Activated naive CD8-positive, alpha-beta T cell (primary cell): ENCODE results near the gene SULT1C4.
"Not testable (repeated sequence)": the region's sequence is repeated elsewhere in the genome, so short reads cannot be mapped to it uniquely, and the experiment has no call there.

Experiments
- H3K27ac Mint-ChIP-seq: one replicate; pipeline ENCODE4 v1.8.0; 2021; ENCODE audit warnings: mixed read lengths
- H3K27me3 Mint-ChIP-seq: one replicate; pipeline ENCODE4 v1.8.0; 2021; ENCODE audit warnings: mixed read lengths
- H3K36me3 Mint-ChIP-seq: one replicate; pipeline ENCODE4 v1.8.0; 2021; ENCODE audit warnings: mixed read lengths
- H3K4me1 Mint-ChIP-seq: one replicate; pipeline ENCODE4 v1.8.0; 2021; ENCODE audit warnings: low read depth, mixed read lengths
- H3K4me3 Mint-ChIP-seq: one replicate; pipeline ENCODE4 v1.8.0; 2021; ENCODE audit warnings: mild to moderate bottlenecking, mixed read lengths
- H3K9me3 Mint-ChIP-seq: one replicate; pipeline ENCODE4 v1.8.0; 2021; ENCODE audit warnings: low read depth, mixed read lengths

SULT1C4 gene

DNA sequence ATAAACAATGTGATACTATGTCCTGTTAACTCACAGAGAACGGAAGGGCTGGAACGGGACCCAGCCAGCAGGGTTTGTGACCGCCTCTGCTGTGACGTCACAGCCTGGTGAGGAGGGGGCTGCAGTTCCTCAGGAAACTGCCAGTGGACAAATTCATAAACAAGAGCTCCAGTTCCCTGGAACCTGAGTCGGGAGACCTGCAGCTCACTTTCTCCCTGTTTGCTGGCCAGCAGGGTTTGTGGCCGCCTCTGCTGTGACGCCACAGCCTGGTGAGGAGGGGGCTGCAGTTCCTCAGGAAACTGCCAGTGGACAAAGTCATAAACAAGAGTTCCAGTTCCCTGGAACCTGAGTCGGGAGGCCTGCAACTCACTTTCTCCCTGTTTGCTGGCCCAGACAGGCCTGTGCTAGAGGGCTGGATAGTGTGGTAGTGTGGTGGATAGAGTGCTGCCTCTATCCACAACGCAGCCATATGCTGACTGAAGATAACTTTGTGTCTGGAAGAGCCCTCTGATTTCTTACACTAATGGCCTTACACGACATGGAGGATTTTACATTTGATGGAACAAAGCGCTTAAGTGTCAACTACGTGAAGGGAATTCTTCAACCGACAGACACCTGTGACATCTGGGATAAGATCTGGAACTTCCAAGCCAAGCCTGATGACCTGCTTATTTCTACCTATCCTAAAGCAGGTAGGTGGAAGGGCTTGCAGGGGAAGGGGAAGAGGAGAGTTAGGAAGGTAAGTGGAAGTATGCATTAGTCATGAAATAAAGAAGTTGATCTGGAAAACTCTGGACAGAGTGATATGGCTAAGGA is at the start of gene SULT1C4:
Gene SULT1C4, plus strand, starts transcription at position 140 of the 816 bp plus-strand sequence. Its CDS starts 384 bp downstream, at position 524.
- Mint-ChIP-seq H3K27me3 (peaks cover 6% of the 10 kb centered on the region), H3K36me3 (peaks cover 2% of the 10 kb centered on the region), H3K27ac (no peak within 1 kb of the TSS), H3K4me3 (no peak within 1 kb of the TSS), H3K4me1 (no peaks in the 10 kb centered on the region), H3K9me3 (no peaks in the 10 kb centered on the region)

DNA sequence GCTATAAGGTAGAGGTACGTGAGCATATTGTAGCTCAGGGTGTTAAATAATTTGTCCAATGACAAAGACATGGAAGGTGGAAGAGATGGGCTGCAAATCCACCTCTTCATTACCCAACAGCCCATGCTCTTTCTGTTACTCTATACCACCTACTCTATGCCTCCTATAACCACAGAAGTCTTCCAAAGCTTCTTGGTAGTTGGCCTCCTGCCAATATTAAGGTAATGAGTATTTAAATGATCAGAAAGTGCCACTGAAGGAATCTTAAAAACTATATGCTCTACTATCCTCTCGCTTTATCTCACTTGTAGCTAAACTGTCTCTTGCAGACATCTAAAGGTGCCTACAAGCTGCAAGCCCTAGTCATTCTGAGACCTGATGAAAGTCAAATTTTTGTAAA is 48.0 kb upstream of the SULT1C4 start:
- Mint-ChIP-seq H3K9me3 (no peaks in the 10 kb centered on the region), H3K4me1 (no peaks in the 10 kb centered on the region), H3K36me3 (no peaks in the 10 kb centered on the region), H3K4me3 (no peak overlapping the region), H3K27ac (no peak overlapping the region), H3K27me3 (peaks cover 5% of the 10 kb centered on the region)

DNA sequence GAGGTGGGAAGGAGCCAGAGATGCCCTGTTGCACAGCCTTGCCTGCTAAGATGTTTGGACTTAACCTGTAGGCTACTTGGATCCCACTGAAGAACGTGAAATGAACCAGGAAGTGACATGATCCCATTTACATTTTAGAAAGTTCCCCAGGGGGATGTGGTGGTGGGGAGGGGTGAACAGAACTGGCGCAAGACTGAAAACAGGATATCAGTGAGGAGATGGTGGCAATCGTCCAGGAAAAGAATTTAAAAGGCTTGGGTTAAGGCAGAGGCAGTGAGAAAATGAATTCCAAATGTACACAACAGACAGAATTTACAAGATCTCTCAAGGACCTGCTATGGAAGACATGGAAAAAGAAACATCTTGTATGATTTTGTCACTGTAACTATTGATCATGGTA is 46.8 kb upstream of the SULT1C4 start:
- Mint-ChIP-seq H3K27me3 (peaks cover 9% of the 10 kb centered on the region), H3K4me1 (no peaks in the 10 kb centered on the region), H3K4me3 (no peak overlapping the region), H3K27ac (no peak overlapping the region), H3K9me3 (no peaks in the 10 kb centered on the region), H3K36me3 (no peaks in the 10 kb centered on the region)

DNA sequence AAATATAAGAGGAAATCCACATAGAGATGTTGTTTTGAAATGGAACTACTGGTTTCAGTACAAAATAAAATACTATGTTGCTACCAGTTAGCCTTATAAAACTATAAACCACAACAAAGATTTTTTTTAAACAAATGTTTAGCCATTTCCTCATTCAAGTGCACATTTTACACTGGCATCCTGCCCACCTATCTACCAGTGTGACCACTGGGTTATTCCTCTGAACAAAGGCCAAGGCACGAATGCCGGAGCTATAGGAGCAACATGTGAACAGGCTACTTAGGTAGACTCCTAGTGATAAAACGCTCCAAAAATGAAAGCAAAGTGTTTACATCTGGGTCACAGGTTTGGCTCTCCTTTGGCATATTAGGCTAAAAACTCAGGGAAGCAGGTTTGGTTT is 31.8 kb upstream of the SULT1C4 start:
- Mint-ChIP-seq H3K36me3 (no peaks in the 10 kb centered on the region), H3K27ac (no peak overlapping the region), H3K27me3 (peaks cover 6% of the 10 kb centered on the region), H3K4me3 (no peak overlapping the region), H3K4me1 (no peaks in the 10 kb centered on the region), H3K9me3 (no peaks in the 10 kb centered on the region)

DNA sequence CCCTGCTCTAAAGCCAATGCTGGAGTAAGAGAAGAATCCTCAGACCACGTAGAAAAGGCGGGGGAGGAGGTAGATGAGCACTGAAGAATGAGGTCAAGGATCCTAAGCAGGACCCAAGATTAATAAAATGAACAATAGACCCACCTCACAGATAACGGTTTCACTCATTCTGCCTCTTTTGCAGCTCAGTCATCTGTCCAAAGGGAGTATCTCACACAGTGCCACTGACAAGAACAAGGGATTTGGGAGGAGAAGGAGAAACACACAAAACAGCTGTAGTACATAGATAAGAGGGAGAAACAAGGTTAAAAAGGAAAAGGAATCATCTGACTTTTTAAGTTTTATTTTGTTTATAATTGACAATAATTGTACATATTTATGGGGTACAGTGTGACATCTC is 30.9 kb upstream of the SULT1C4 start:
- H3K4me1 Mint-ChIP-seq: no peaks in the 10 kb centered on the region
- H3K9me3 Mint-ChIP-seq: no peaks in the 10 kb centered on the region
- no peak overlapping the region for H3K4me3 Mint-ChIP-seq
- peaks cover 6% of the 10 kb centered on the region for H3K27me3 Mint-ChIP-seq
- H3K27ac Mint-ChIP-seq: no peak overlapping the region
- H3K36me3 Mint-ChIP-seq: no peaks in the 10 kb centered on the region

DNA sequence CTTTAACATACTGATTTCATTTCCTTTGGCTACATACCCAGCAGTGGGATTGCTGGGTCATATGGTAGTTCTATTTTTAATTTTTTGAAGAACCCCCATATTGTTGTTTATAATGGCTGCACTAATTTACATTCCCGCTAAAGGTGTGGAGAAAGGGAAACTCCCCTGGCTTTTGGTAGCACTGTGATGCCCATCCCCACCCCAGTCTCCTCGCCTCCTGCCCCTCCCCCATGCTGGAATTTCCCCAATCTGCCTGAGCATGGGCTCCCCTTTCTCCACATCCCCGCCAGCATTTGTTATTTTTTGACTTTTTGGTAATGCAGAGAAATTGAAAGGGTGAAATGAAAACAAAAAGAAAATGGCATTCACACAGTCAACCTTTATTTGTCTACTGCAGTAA is 30.0 kb upstream of the SULT1C4 start:
- Mint-ChIP-seq H3K27me3 (peaks cover 6% of the 10 kb centered on the region), H3K9me3 (no peaks in the 10 kb centered on the region), H3K4me3 (no peak overlapping the region), H3K27ac (no peak overlapping the region), H3K4me1 (no peaks in the 10 kb centered on the region), H3K36me3 (no peaks in the 10 kb centered on the region)

DNA sequence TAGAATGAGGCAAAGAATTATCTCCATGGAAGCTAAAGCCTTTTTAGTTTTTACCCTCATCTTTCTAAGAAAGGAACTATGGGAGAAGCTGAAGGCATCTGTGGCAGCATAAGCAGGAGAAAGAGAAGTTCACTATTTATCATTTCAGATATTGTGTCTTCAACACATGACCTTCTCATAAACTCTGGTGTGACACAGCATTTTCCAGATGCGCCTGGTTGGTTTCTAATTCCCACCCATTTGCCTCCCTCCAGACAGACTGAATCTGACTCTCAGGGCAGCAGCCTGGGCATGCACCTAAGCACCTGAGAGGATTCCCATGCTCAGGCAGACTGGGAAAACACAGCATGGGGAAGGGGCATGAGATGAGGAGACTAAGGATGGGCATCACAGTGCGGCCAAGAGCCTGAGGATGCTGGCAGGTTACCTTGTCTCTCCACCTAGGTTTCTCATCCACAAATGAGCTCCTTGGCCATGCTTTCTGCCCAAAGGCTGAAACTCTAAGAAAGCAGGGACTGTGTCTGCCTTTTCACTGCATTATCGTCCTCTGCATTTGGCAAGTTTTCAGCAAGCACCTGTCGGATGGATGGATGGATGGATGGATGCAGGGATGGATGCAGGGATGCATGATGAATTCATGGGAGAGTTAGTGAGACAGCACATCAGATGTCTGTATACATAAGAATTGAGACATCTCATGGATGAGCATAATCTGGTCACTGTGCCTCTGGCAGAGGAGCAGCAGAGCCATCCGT is 28.8 kb upstream of the SULT1C4 start:
- Mint-ChIP-seq H3K36me3 (no peaks in the 10 kb centered on the region), H3K27me3 (peaks cover 4% of the 10 kb centered on the region), H3K4me1 (no peaks in the 10 kb centered on the region), H3K27ac (no peak overlapping the region), H3K9me3 (no peaks in the 10 kb centered on the region), H3K4me3 (no peak overlapping the region)

DNA sequence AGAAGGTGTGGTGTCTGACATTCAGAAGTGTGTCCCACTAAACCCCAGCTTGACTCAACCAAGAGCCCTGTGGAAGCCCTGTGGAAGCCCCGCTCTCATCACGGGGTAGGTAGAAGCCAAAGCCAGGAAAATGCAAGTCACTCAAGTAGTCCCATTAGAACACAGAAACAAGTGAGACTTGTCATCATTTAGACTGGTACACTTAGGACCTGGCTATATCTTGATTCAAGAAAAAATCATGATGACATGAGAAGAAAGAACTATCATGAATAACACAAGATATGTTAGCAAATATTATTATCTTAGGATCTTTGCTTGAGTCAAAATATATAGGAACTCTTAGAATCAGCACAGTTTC is 28.2 kb upstream of the SULT1C4 start:
- no peaks in the 10 kb centered on the region for H3K9me3 Mint-ChIP-seq
- H3K27me3 Mint-ChIP-seq: peaks cover 4% of the 10 kb centered on the region
- H3K4me3 Mint-ChIP-seq: no peak overlapping the region
- no peaks in the 10 kb centered on the region for H3K4me1 Mint-ChIP-seq
- no peaks in the 10 kb centered on the region for H3K36me3 Mint-ChIP-seq
- H3K27ac Mint-ChIP-seq: no peak overlapping the region

DNA sequence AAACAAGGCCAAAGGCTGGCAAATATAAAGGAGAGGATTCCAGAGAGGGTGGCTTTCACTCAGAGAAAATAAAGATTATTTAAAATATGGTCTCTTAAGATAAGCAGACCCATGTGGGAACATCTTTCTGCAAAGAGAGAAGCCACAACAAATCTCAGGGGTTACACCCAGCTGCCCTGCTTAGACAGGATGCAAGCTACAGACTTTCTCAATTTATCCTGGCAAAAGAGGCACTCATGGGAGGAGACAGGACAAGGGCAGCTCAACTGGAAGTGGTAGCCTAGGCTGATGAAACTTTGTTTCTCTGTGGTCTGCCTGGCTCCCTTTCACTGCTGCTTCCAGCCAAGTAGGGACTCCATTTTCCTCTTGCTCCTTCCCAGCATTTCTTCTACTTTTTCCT is 25.9 kb upstream of the SULT1C4 start:
- Mint-ChIP-seq H3K36me3 (no peaks in the 10 kb centered on the region), H3K4me1 (no peaks in the 10 kb centered on the region), H3K27ac (no peak overlapping the region), H3K9me3 (no peaks in the 10 kb centered on the region), H3K4me3 (no peak overlapping the region), H3K27me3 (peaks cover 4% of the 10 kb centered on the region)

DNA sequence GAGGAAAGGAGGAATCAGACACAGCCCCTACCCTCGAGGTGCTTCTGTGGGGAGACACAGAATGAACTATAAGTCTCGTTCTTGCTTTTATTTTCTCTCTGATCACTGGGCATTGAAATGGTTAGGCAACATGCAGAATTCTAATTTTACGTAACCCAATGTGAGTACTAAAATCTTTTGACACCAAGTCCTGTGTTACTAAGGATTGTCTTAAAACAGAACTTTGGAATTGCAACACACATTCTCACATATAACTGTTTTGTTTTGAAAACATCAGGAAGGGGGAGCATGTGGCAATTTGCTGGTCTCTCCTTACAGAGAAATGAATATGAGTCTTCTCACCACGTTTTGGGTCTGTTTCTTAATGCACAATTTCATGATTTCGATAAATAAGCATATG is 23.6 kb upstream of the SULT1C4 start:
- Mint-ChIP-seq H3K9me3 (no peaks in the 10 kb centered on the region), H3K4me1 (no peaks in the 10 kb centered on the region), H3K27ac (no peak overlapping the region), H3K27me3 (peaks cover 6% of the 10 kb centered on the region), H3K4me3 (no peak overlapping the region), H3K36me3 (no peaks in the 10 kb centered on the region)

DNA sequence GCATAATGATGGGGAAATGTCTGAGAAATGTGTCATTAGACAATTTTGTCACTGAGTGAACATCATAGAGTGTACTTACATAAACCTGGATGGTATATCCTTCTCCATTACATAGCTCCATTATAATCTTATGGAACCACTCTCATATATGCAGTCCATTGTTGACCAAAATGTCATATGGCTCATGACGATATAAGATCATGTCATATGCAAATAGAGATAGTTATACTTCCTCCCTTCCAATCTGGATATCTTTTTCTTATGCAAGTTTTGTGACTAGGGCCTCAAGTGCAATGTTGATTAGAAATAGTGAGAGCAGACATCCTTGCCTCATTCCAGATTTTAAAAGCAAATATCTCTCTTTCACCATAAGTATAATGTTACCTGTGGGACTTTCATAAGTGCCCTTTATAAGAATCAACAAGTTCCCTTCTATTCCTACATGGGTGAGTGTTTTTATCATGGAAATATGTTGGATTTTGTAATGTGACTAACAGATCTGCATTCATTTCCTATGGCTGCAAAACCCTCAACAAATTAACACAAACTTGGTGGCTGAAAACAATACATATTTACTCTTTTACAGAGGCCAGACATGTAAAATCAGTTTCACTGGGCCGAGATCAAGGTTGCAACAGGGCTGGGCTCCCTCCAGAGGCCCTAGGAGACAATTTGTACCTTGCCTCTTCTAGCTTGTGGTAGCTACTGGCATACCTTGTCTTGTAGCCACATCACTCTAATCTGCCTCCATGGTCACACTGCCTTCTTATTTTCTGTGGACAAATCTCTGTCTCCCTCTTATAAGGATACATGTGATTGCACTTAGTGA is 21.6 kb upstream of the SULT1C4 start:
- H3K4me1 Mint-ChIP-seq: no peaks in the 10 kb centered on the region
- no peaks in the 10 kb centered on the region for H3K9me3 Mint-ChIP-seq
- no peaks in the 10 kb centered on the region for H3K36me3 Mint-ChIP-seq
- H3K4me3 Mint-ChIP-seq: no peak overlapping the region
- no peak overlapping the region for H3K27ac Mint-ChIP-seq
- H3K27me3 Mint-ChIP-seq: peaks cover 3% of the 10 kb centered on the region

DNA sequence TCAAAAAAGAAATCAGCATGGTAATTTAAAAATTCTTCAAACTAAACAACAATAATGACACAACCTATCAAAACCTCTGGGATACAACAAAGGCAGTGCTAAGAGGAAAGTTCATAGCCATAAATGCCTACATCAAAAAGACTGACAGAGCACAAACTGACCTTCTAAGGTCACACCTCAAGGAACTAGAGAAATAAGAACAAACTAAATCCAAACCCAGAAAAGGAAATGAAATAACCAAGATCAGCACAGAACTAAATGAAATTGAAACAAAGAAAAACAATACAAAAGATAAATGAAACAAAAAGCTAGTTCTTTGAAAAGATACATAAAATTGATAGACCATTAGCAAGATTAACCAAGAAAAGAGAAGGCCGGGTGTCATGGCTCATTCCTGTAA is 18.4 kb upstream of the SULT1C4 start:
- H3K9me3 Mint-ChIP-seq, H3K4me1 Mint-ChIP-seq, H3K36me3 Mint-ChIP-seq, H3K4me3 Mint-ChIP-seq, H3K27me3 Mint-ChIP-seq, H3K27ac Mint-ChIP-seq: not testable (repeated sequence)

DNA sequence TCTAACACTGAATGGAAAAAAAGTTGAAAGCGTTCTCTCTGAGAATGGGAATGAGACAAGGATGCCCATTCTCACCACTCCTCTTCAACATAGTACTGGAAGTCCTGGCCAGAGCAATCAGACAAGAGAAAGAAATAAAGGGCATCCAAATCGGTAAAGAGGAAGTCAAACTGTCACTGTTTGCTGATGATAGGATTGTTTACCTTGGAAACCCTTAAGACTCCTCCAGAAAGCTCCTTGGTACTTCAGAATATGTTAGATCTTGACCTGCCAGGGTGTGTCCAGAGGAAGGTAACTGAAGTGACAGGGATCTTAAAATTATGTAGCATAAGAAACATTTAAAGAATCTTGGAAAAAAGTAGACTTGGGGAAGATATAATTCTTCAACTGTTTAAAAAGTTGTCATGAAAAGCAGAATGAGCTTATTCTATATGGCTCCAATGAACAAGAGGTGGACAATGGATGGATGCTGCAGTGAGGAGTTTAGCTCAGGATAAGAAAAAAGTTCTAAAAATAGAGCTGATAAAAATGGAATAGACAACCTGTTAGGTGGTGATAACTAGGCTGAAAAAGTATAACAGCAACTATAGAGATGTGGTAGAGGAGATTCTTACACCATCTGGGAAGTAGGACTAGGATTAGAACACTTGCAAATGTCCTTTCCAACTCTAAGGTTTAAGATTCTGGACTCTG is 16.8 kb upstream of the SULT1C4 start:
- Mint-ChIP-seq H3K27ac (no peak overlapping the region), H3K4me3 (no peak overlapping the region), H3K9me3 (no peaks in the 10 kb centered on the region), H3K4me1 (no peaks in the 10 kb centered on the region), H3K27me3 (peaks cover 3% of the 10 kb centered on the region), H3K36me3 (no peaks in the 10 kb centered on the region)

DNA sequence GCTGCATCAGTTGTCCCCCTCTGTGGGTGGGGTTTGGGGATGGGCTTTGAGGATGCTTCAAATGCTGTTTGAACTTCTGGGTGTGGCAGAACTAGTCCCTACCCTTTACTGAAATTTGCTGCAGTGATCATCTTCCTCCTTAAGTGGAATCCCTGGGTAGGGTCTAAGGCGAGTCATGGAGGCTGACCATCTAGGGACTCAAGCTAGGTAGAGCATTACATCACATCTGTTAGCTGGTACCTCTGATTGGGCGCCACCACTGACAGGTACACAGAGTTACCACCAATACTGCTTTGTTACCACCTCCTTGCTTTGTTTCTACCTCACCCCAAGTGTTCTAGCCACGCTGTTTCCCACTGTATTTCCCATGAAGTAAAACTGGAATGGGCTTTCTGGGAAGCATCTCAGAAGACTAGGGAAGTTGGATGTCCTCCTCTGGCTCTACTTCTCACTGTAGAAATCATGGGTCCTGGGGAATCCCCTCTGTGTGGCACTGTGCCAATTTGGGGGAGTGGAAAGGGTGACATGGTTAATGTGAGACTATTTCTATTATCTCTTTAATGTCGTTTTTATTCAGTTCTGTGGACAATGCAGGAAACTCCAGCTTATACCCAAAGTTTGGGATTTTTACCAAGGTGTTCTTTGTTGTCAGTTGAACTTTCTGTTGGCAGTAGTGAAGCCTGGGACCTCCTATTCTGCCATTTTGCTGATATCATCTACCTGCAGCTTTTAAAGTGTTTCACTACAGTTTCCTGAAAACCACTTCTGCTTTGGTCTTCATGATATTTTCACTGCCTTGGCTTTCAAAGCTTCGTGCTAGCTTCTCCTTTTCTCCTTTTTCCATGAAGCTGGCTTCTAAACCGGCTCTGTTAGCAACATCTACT is 14.5 kb upstream of the SULT1C4 start:
- Mint-ChIP-seq H3K4me1 (no peaks in the 10 kb centered on the region), H3K9me3 (no peaks in the 10 kb centered on the region), H3K27me3 (peaks cover 3% of the 10 kb centered on the region)

More for the DNA sequence above, 14.5 kb upstream of the SULT1C4 start:
- Mint-ChIP-seq H3K27ac (no peak overlapping the region), H3K36me3 (no peaks in the 10 kb centered on the region), H3K4me3 (no peak overlapping the region)
